Measurements from ENCODE around the gene OR2V1. TPM values are rescaled to one million over a fixed set of nuclear protein-coding genes. Genes with fewer than 3 reads are reported as not detected.
"Not testable (repeated sequence)": the region's sequence is repeated elsewhere in the genome, so short reads cannot be mapped to it uniquely, and the experiment has no call there.

OR2V1 gene
- total RNA-seq, 1 donor: not detected

DNA sequence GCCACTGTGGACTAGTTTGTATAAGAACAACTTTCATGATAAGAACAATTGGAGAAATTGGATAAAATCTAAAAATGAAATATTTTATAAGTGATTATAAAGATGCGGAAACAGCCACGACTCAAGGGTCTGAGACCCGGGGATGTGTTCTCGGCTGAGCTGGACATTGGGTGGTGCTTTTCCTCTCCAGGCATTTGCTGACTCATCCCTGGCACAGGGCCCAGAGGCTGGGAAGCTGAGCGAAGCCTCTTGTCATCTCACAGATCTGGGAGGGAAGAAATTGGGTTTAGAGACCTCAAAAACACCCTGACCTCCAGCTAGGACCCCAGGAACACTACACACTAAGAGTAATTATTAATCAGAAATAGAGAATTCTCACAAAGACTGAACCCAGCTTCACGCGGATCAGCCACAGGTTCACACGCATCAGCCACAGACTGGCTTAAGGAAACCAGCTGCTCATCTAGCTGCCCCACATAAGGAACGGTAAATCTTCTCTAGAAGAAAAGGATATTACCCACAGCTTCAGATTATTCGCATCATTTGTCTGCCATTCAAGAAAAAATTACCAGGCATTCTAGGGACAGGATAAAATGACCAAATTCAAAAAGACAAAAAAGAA, 2.8 kb upstream of the OR2V1 start:
- TF ChIP-seq, protein P1, sequence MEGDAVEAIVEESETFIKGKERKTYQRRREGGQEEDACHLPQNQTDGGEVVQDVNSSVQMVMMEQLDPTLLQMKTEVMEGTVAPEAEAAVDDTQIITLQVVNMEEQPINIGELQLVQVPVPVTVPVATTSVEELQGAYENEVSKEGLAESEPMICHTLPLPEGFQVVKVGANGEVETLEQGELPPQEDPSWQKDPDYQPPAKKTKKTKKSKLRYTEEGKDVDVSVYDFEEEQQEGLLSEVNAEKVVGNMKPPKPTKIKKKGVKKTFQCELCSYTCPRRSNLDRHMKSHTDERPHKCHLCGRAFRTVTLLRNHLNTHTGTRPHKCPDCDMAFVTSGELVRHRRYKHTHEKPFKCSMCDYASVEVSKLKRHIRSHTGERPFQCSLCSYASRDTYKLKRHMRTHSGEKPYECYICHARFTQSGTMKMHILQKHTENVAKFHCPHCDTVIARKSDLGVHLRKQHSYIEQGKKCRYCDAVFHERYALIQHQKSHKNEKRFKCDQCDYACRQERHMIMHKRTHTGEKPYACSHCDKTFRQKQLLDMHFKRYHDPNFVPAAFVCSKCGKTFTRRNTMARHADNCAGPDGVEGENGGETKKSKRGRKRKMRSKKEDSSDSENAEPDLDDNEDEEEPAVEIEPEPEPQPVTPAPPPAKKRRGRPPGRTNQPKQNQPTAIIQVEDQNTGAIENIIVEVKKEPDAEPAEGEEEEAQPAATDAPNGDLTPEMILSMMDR (IDR thresholded peaks at IDR 0.05; ENCODE audit: insufficient read depth, low read depth, low read length): no peak
- no peak overlapping the region for H3K4me3 ChIP-seq (ENCODE audit: low read depth, low read length)

DNA sequence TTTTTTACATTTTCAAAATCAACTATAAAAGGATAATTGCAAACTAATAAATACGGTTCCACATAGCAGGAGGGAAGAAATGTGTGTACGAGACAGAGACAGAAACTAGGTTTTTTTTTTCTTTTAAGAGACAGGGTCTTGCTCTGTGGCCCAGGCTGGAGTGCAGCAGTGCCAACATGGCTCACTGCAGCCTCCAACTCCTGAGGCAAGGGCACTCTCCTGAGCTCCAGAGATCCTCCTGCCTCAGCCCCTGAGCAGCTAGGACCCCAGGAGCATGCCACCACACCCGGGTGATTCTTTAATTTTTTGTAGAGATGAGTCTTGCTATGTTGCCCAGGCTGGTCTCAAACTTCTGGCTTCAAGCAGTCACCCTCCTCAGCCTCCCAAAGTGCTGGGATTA, 2.1 kb upstream of the OR2V1 start:
- TF ChIP-seq, protein P1 (IDR thresholded peaks at IDR 0.05; ENCODE audit: insufficient read depth, low read depth, low read length): no peak
- no peak for DNase-seq (ENCODE audit: low read depth)

More for the DNA sequence above, 2.8 kb upstream of the OR2V1 start:
- peak; percentile 72 for DNase-seq (ENCODE audit: low read depth)

DNA sequence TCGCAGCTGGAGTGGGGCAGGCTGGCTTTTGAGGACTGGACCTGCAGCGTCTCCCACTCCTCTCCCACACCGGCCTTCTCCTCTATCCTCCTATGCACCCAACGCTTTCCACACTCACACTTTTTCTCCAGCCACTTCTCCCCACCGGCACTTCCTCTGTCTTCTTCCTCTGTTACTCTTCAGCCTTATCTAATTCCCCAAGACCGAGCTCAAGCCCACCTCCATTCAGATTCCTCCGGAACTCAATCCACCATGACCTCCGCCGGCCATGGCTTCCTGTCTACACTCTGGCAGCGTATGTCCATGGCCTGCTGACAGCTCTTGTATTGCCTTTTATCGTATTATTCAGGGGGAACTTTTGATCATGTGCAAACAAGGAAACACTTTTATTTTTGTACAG, 545 bp upstream of the OR2V1 start:
- no peak overlapping the region for H3K4me3 ChIP-seq (ENCODE audit: low read depth, low read length)
- no peak for DNase-seq (ENCODE audit: low read depth)
- TF ChIP-seq, protein P1 (IDR thresholded peaks at IDR 0.05; ENCODE audit: insufficient read depth, low read depth, low read length): no peak

More for the DNA sequence above, 2.1 kb upstream of the OR2V1 start:
- H3K4me3 ChIP-seq (ENCODE audit: low read depth, low read length): no peak overlapping the region

DNA sequence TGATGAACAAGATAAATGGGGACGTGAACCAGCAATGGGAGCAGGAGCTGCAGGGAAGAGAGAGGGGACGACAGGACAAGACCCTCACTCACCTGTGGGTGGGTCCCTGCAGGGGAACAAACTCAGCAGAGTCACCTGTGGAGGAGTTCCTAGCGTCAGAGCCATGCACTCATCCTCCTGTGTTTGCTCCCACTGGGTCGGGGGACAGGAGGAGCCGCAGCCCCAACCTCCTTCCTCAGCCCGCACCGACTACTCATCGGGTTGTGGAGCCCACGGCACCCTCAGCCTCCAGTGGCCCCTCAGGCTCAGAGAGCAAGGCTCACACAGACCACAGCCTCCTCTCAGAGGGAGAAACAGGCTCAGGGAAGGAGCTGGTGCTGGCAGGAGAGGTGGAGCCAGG, 888 bp downstream of the OR2V1 start:
- not testable (repeated sequence) for H3K4me3 ChIP-seq (ENCODE audit: low read depth, low read length); DNase-seq (ENCODE audit: low read depth)

DNA sequence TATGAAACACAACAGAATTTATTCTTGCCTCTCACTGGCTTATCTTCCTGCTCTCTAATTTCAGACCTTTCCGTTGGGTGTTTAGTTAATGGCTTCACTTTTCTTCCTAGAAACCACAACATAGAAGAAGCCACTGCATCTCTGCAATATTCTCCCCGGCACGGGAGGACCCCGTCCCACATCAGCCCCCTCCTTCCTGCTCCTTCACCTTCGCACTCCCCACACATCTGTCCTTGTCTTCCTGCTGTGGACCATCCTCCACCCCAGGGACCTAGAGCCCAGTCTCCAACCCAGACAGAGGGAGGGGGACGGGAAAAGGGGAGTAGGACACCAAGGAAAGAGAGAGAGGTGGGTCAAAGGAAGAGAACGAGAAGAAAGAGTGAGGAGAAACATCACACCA, 1.4 kb downstream of the OR2V1 start:
- TF ChIP-seq, protein P1 (IDR thresholded peaks at IDR 0.05; ENCODE audit: insufficient read depth, low read depth, low read length): no peak
- H3K4me3 ChIP-seq (ENCODE audit: low read depth, low read length): no peak overlapping the region
- DNase-seq (ENCODE audit: low read depth): no peak

DNA sequence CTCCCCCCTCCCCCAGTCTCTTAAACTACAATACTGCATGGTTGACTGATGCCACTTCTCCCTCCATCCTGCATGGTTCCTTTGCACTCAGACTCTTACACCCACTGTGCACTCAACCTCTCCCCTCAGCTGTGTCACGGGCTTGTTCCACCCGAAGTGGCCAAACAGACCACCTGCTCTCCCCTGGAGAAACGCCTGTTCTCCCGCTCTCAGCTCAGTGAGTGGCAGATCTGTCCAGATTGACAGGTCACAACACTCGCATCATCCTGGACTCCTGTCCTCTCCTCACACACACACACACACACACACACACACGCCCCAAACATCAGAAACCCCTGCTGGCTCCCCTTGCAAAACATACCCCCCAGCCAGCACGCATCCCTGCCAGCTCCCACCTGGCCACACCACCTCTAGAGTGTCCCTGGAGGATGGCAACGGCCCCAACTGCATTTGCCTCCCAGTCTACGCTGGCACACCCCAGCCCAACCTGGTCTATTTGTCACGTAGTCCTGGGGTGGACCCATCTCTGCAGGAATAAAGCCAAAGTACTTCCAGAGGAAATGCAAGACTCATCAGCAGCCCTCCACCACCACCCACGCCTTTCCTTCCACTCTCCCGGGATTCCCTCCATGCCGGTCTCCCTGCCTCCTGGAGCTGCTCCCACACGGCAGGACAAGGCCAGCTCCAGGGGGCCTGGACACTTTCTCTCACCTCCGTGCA, 2.9 kb downstream of the OR2V1 start:
- TF ChIP-seq, protein P1 (IDR thresholded peaks at IDR 0.05; ENCODE audit: insufficient read depth, low read depth, low read length): no peak
- no peak for DNase-seq (ENCODE audit: low read depth)
- H3K4me3 ChIP-seq (ENCODE audit: low read depth, low read length): no peak overlapping the region

DNA sequence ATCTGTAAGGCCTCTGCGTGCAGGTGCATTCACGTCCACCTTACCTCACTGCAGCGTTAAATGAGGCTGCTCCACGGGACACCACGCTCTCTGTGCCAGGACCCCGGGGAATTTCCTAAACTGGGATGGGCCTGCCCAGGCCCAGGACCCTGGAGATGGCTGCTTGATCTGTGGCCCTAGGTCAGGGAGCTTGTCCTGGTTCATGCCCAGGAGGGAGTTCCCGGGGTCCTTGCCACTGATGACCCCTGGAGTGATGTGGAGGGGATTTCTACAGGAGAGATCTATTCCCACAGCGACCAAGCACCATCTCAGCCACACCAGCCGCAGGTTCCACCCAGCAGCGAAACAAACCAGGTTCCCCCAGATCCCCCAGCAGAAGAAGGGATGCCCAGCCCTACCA, 3.5 kb downstream of the OR2V1 start:
- no peak for DNase-seq (ENCODE audit: low read depth)
- no peak overlapping the region for H3K4me3 ChIP-seq (ENCODE audit: low read depth, low read length)

More for the DNA sequence above, 3.5 kb downstream of the OR2V1 start:
- TF ChIP-seq, protein P1 (IDR thresholded peaks at IDR 0.05; ENCODE audit: insufficient read depth, low read depth, low read length): no peak

Data from fibroblast of villous mesenchyme (primary cell).